ENCODE results near the gene IFNAR2. TPM values are rescaled to one million over a fixed set of nuclear protein-coding genes. Genes with fewer than 3 reads are reported as not detected.

Gene IFNAR2
- polyA plus RNA-seq, 1 of the 3 experiments (the other 2 are of a cell fraction), result 10.4 TPM

DNA sequence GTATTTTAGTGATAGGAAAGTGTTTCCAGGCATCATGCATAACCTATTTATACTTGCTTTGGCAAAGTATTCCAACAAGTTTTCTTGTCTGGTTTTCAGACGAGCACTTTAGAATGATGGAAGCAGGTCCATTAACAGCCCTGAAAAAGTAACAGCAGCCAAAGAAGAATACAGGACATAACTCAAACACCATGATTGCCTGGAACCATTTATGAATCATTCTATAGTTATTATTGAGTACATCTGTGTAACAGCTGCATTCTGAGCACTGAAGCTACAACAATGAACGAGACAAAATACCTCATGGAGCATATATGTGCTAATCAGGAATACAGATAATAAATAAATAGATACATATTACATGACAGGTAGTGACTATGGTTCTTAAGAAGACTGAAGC is 49.0 kb downstream of the IFNAR2 start (continued):
- no peak for TF ChIP-seq CTCF (IDR thresholded peaks at IDR 0.05)
- no peak for TF ChIP-seq ZBTB33 (IDR thresholded peaks at IDR 0.05; ENCODE audit: borderline replicate concordance, low read depth)
- no peak for TF ChIP-seq FOXJ3 (CRISPR knock-in tag; IDR thresholded peaks at IDR 0.05)

DNA sequence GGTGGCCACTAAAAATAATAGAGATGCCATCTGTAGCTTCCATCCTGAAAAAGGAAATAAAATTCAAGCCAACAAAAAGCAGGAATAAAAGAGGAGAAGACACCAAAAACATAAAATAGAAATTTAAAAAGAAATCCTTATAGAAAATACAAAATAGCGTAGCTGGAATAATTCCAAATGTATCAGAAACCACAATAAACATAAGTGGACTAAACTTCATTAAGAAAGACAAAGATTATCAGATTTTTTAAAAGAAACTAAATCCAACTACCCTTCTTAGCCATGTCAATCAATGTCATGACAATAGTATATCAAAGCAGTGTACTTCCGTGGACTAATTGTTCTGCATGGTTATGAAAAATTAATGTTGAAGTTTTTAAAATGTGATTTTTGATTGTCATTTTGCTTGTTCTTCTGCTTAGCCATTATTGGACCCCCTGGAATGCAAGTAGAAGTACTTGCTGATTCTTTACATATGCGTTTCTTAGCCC is 49.6 kb downstream of the IFNAR2 start:
- Histone ChIP-seq H3K4me2 (no peak overlapping the region), H2AFZ (ENCODE audit: low read depth) (no peak overlapping the region), H4K20me1 (ENCODE audit: insufficient read depth) (no peaks in the 10 kb centered on the region), H3F3A (replicated peaks; ENCODE audit: insufficient read depth) (no peaks in the 10 kb centered on the region), H3K9me2 (no peaks in the 10 kb centered on the region), H3K9me3 (peaks cover 9% of the 10 kb centered on the region; the same call in 1 of the 2 replicates), H3K36me3 (replicated peaks in 1 of 2; ENCODE audit: control insufficient read depth in 1 of 2, insufficient read depth in 2 of 2, low read length in 1 of 2) (peaks cover 18 to 59% of the 10 kb centered on the region in 2 experiments), H3K4me1 (ENCODE audit: control insufficient read depth in 1 of 2, insufficient read depth in 2 of 2, low read depth in 1 of 2, low read length in 1 of 2) (peaks cover 0 to 2% of the 10 kb centered on the region in 2 experiments; a peak in 1 of 4 replicates), H3K79me2 (ENCODE audit: insufficient read depth) (no peaks in the 10 kb centered on the region), H3K9ac (no peak overlapping the region), H3K27ac (ENCODE audit: low read depth in 2 of 2, low read length in 1 of 2) (no peak overlapping the region), H3K4me3 (ENCODE audit: low read depth in 2 of 2, low read length in 1 of 2) (no peak overlapping the region), H3K27me3 (ENCODE audit: insufficient read depth) (no peaks in the 10 kb centered on the region)
- DNase-seq, result no peak
- 93% methylated on average over 3 of the region's 3 CpGs for WGBS (ENCODE audit: low lambda C conversion rate)
- POLR2A ChIA-PET, result no interaction called here
- TF ChIP-seq SMC3 (IDR thresholded peaks at IDR 0.05; ENCODE audit: low read depth, low read length), result no peak
- TF ChIP-seq, protein P1, sequence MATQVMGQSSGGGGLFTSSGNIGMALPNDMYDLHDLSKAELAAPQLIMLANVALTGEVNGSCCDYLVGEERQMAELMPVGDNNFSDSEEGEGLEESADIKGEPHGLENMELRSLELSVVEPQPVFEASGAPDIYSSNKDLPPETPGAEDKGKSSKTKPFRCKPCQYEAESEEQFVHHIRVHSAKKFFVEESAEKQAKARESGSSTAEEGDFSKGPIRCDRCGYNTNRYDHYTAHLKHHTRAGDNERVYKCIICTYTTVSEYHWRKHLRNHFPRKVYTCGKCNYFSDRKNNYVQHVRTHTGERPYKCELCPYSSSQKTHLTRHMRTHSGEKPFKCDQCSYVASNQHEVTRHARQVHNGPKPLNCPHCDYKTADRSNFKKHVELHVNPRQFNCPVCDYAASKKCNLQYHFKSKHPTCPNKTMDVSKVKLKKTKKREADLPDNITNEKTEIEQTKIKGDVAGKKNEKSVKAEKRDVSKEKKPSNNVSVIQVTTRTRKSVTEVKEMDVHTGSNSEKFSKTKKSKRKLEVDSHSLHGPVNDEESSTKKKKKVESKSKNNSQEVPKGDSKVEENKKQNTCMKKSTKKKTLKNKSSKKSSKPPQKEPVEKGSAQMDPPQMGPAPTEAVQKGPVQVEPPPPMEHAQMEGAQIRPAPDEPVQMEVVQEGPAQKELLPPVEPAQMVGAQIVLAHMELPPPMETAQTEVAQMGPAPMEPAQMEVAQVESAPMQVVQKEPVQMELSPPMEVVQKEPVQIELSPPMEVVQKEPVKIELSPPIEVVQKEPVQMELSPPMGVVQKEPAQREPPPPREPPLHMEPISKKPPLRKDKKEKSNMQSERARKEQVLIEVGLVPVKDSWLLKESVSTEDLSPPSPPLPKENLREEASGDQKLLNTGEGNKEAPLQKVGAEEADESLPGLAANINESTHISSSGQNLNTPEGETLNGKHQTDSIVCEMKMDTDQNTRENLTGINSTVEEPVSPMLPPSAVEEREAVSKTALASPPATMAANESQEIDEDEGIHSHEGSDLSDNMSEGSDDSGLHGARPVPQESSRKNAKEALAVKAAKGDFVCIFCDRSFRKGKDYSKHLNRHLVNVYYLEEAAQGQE (IDR thresholded peaks at IDR 0.05; ENCODE audit: low read depth, low read length), result no peak
- CTCF ChIA-PET, result no interaction called here

Other genes starting within 250 kb of the IFNAR2 start
- not detected in 2 replicates for gene OLIG2, start 204.0 kb upstream of the IFNAR2 start, polyA plus RNA-seq (2012; rRNA removed)
- not detected in 2 replicates for gene OLIG1, start 159.8 kb upstream of the IFNAR2 start, polyA plus RNA-seq (2012; rRNA removed)
- 19.8 and 20.1 TPM in 2 replicates for gene IL10RB, start 36.4 kb downstream of the IFNAR2 start, polyA plus RNA-seq (2012; rRNA removed)
- gene IFNAR1, start 95.0 kb downstream of the IFNAR2 start, polyA plus RNA-seq (2012; rRNA removed), result 7.9 and 12.2 TPM in 2 replicates
- gene IFNGR2, start 173.5 kb downstream of the IFNAR2 start, polyA plus RNA-seq (2012; rRNA removed), result 92.4 and 126 TPM in 2 replicates

Measured in SK-N-SH (cell line).